SK-N-SH (cell line): ENCODE results near the gene SMO. TPM values are rescaled to one million over a fixed set of nuclear protein-coding genes. Genes with fewer than 3 reads are reported as not detected.

Experiments
- CTCF ChIA-PET: fragments of 300-600, 350-600 bp; formaldehyde crosslinking; extraction: SDS; loops from one replicate; lab custom pipeline; 2021; lab: Yijun Ruan, JAX
- POLR2A ChIA-PET: fragments of 350-600 bp; sonication (Branson Sonifier 250); formaldehyde crosslinking; extraction: SDS; loops from one replicate; lab custom pipeline; 2020; ENCODE audit warnings: antibody characterized with exemption, inconsistent platforms; lab: Yijun Ruan, JAX
- DNase-seq: peaks from one replicate; pipeline ENCODE4 v3.0.0; 2012
- H2AFZ ChIP-seq: fragments of 200-600 bp; sonication (generic); 2 replicates; pipeline ENCODE4 v1.8.1; 2016; ENCODE audit warnings: antibody characterized with exemption, mild to moderate bottlenecking, low read depth
- H3F3A ChIP-seq: fragments of 200-600 bp; sonication (generic); replicated peaks from 2 replicates; pipeline ENCODE3; 2016; ENCODE audit warnings: antibody characterized with exemption, mild to moderate bottlenecking; ENCODE audit not compliant: insufficient read depth
- H3K27ac ChIP-seq, 2 experiments: fragments of 200-500 bp in 1 of 2; fragments of 200-600 bp in 1 of 2; sonication (Bioruptor generic) in 1 of 2; sonication (generic), shearing (Covaris generic) in 1 of 2; 2 replicates each; pipeline versions ENCODE4 v1.5.1 to v1.6.1; 2014 to 2016; ENCODE audit warnings: low read depth in 2 of 2, inconsistent platforms in 1 of 2, low read length in 1 of 2, mild to moderate bottlenecking in 1 of 2, mixed read lengths in 1 of 2
- H3K27me3 ChIP-seq: fragments of 200-600 bp; sonication (generic), shearing (Covaris generic); 2 replicates; pipeline ENCODE4 v1.6.1; 2016; ENCODE audit warnings: mixed run types; ENCODE audit not compliant: insufficient read depth
- H3K36me3 ChIP-seq, 2 experiments: fragments of 200-500 bp in 1 of 2; fragments of 200-600 bp in 1 of 2; sonication (Bioruptor generic) in 1 of 2; sonication (generic) in 1 of 2; replicated peaks in 1 of 2; 2 replicates each; pipeline versions ENCODE3 to v1.5.1; 2014 to 2016; ENCODE audit warnings: low read length in 1 of 2, mild to moderate bottlenecking in 1 of 2; ENCODE audit not compliant: insufficient read depth in 2 of 2, control insufficient read depth in 1 of 2
- H3K4me1 ChIP-seq, 2 experiments: fragments of 200-500 bp in 1 of 2; fragments of 200-600 bp in 1 of 2; sonication (Bioruptor generic) in 1 of 2; sonication (generic), shearing (Covaris generic) in 1 of 2; 2 replicates each; pipeline versions ENCODE4 v1.5.1 to v1.6.1; 2014 to 2016; ENCODE audit warnings: low read depth in 1 of 2, low read length in 1 of 2, mixed run types in 1 of 2; ENCODE audit not compliant: insufficient read depth in 2 of 2, control insufficient read depth in 1 of 2
- H3K4me2 ChIP-seq: fragments of 200-600 bp; sonication (generic), shearing (Covaris generic); 2 replicates; pipeline ENCODE4 v1.6.1; 2017; ENCODE audit warnings: mixed run types
- H3K4me3 ChIP-seq, 2 experiments: fragments of 200-500 bp in 1 of 2; fragments of 200-600 bp in 1 of 2; sonication (Bioruptor generic) in 1 of 2; sonication (generic), shearing (Covaris generic) in 1 of 2; 2 replicates each; pipeline versions ENCODE4 v1.5.1 to v1.8.1; 2014 to 2016; ENCODE audit warnings: low read depth in 2 of 2, inconsistent platforms in 1 of 2, low read length in 1 of 2, mild to moderate bottlenecking in 1 of 2, mixed read lengths in 1 of 2, moderate library complexity in 1 of 2
- H3K79me2 ChIP-seq: fragments of 200-600 bp; sonication (generic); 2 replicates; pipeline ENCODE4 v1.8.1; 2017; ENCODE audit warnings: mild to moderate bottlenecking; ENCODE audit not compliant: insufficient read depth
- H3K9ac ChIP-seq: fragments of 200-600 bp; sonication (generic); 2 replicates; pipeline ENCODE4 v1.6.1; 2017; ENCODE audit warnings: mixed run types
- H3K9me2 ChIP-seq: fragments of 200-600 bp; sonication (generic); 2 replicates; pipeline ENCODE4 v1.6.1; 2017; ENCODE audit warnings: mixed run types
- H3K9me3 ChIP-seq: fragments of 200-600 bp; sonication (generic); 2 replicates; pipeline ENCODE4 v1.6.1; 2017; ENCODE audit warnings: mixed run types, mild to moderate bottlenecking, moderate library complexity
- H4K20me1 ChIP-seq: fragments of 200-600 bp; sonication (generic); 2 replicates; pipeline ENCODE4 v1.6.1; 2017; ENCODE audit warnings: mild to moderate bottlenecking, mixed run types; ENCODE audit not compliant: insufficient read depth
- EP300 ChIP-seq, 2 experiments: IDR thresholded peaks; 2 replicates each; pipeline versions ENCODE4 v1.4.0 to v1.6.1; 2012; ENCODE audit warnings: borderline replicate concordance in 1 of 2, low read depth in 1 of 2, low read length in 1 of 2
- EZH2phosphoT487 ChIP-seq: fragments of 200-600 bp; sonication (generic); IDR thresholded peaks from 2 replicates; pipeline ENCODE4 v1.6.1; 2017; ENCODE audit warnings: low read depth, mixed run types, mild to moderate bottlenecking, antibody characterized with exemption, moderate library complexity, borderline replicate concordance
- FOSL2 ChIP-seq: IDR thresholded peaks from 2 replicates; pipeline ENCODE4 v1.4.0; 2012; ENCODE audit warnings: low read depth, mild to moderate bottlenecking, moderate library complexity, borderline replicate concordance
- FOXJ3 ChIP-seq: sonication (generic); formaldehyde crosslinking; IDR thresholded peaks from 2 replicates; pipeline ENCODE4 v1.5.1; 2020; ENCODE audit warnings: mild to moderate bottlenecking, missing genetic modification reagents
- MXI1 ChIP-seq: IDR thresholded peaks from 2 replicates; pipeline ENCODE4 v1.6.1; 2012; ENCODE audit warnings: mild to moderate bottlenecking, low read depth, low read length, improper control_type of control experiment
- NFIC ChIP-seq: IDR thresholded peaks from 2 replicates; pipeline ENCODE4 v1.4.0; 2012; ENCODE audit warnings: borderline replicate concordance
- NRF1 ChIP-seq: IDR thresholded peaks from 2 replicates; pipeline ENCODE4 v1.6.1; 2012; ENCODE audit warnings: low read depth, mild to moderate bottlenecking, low read length
- RCOR1 ChIP-seq: fragments of 150-350 bp; IDR thresholded peaks from 2 replicates; pipeline ENCODE4 v1.6.1; 2017; ENCODE audit warnings: antibody characterized with exemption, low read length
- TEAD4 ChIP-seq: IDR thresholded peaks from 2 replicates; pipeline ENCODE4 v1.4.0; 2012; ENCODE audit warnings: mild to moderate bottlenecking, borderline replicate concordance; ENCODE audit not compliant: insufficient read depth
- WGBS: methylation state at CpG from one replicate; pipeline ENCODE4 v1.1.6; 2017; ENCODE audit warnings: low lambda C conversion rate; 5-methylcytosine and 5-hydroxymethylcytosine counted together
- polyA plus RNA-seq, 3 experiments: library from polyadenylated mRNA; depleted of rRNA; stranded (reverse); fragments of >200 nt; gene quantifications; 2 replicates each; pipeline ENCODE4 v1.2.3, GENCODE V29; 2012
- TF ChIP-seq, protein P1 (sequence below): IDR thresholded peaks from 2 replicates; pipeline ENCODE4 v1.6.1; 2012; ENCODE audit warnings: mild to moderate bottlenecking, low read depth, low read length, moderate library complexity
- TF ChIP-seq, protein P2 (sequence below): IDR thresholded peaks from 2 replicates; pipeline ENCODE4; 2012

Gene SMO
- polyA plus RNA-seq, 1 of the 3 experiments (the other 2 are of a cell fraction), result 37.0 TPM

DNA sequence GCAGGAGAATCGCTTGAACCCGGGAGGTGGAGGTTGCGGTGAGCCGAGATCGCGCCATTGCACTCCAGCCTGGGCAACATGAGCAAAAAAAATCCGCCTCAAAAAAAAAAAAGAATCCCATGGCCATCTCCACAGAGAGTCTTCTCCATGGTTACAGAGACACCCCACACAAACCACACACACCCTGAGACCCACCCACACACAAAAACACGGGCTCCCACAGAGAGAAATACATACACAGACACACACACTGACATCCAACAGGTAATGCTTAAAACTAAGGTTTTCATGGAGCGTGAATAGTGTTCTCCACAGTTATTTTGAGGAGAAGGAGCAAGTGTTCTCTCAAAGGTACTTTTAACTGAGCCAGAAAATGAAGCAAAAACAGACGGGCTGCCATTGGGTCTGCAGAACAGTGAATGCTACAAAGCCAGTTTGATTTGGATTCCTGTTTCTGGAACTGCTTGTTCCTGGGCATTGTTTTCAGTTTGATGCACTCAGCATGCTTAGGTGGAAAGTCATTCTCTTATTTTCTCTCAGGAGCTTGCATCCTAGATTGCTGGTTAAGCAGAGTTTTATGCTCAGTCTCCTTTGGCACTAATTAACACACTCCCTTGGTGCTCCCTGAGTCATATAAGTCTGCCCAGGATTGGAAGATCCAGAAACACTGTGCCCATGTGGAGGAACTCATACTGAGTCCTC is 51.8 kb downstream of the SMO start:
- Histone ChIP-seq H3K27me3 (no peaks in the 10 kb centered on the region), H3K4me3 (no peak overlapping the region), H3K9me3 (0 out of 2 replicates have a peak, but pooled peaks cover under 1% of the 10 kb centered on the region), H3K9me2 (no peaks in the 10 kb centered on the region), H3K79me2 (peaks cover 7% of the 10 kb centered on the region; the same call in 1 of the 2 replicates), H3F3A (no peaks in the 10 kb centered on the region), H3K36me3 (peaks cover 0 to 5% of the 10 kb centered on the region in 2 experiments), H3K9ac (no peak overlapping the region), H3K4me1 (no peaks in the 10 kb centered on the region), H3K27ac (no peak overlapping the region), H3K4me2 (no peak overlapping the region), H4K20me1 (no peaks in the 10 kb centered on the region), H2AFZ (no peak overlapping the region)
- CTCF ChIA-PET, result interaction anchor here (1.9 to 2.0 kb wide), 2 partner anchors 8 to 22 kb away, joined by 4 to 7 read pairs; no protein-coding TSS in a partner anchor
- 96% methylated on average over 10 of the region's 10 CpGs for WGBS
- POLR2A ChIA-PET, result no interaction called here
- DNase-seq, result no peak
- TF ChIP-seq, protein P1, sequence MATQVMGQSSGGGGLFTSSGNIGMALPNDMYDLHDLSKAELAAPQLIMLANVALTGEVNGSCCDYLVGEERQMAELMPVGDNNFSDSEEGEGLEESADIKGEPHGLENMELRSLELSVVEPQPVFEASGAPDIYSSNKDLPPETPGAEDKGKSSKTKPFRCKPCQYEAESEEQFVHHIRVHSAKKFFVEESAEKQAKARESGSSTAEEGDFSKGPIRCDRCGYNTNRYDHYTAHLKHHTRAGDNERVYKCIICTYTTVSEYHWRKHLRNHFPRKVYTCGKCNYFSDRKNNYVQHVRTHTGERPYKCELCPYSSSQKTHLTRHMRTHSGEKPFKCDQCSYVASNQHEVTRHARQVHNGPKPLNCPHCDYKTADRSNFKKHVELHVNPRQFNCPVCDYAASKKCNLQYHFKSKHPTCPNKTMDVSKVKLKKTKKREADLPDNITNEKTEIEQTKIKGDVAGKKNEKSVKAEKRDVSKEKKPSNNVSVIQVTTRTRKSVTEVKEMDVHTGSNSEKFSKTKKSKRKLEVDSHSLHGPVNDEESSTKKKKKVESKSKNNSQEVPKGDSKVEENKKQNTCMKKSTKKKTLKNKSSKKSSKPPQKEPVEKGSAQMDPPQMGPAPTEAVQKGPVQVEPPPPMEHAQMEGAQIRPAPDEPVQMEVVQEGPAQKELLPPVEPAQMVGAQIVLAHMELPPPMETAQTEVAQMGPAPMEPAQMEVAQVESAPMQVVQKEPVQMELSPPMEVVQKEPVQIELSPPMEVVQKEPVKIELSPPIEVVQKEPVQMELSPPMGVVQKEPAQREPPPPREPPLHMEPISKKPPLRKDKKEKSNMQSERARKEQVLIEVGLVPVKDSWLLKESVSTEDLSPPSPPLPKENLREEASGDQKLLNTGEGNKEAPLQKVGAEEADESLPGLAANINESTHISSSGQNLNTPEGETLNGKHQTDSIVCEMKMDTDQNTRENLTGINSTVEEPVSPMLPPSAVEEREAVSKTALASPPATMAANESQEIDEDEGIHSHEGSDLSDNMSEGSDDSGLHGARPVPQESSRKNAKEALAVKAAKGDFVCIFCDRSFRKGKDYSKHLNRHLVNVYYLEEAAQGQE, result no peak

DNA sequence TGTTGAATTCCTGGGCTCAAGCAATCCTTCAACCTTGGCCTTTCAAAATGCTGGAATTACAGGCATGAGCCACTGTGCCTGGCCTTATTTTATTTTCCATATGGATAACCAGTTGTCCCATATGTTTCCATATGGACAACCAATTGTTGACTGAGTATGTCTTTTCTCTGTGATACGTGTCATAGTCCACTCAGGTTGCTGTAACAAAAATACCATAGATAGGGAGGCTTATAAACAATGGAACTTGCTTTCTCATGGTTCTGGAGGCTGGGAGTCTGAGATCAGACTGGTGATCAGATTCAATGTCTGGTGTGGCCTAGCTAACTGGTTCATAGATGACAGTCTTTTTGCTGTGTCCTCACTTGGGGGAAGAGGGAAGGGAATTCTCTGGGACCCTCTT is 55.8 kb downstream of the SMO start:
- Histone ChIP-seq H4K20me1 (no peaks in the 10 kb centered on the region), H3K4me2 (no peak overlapping the region), H3K4me1 (no peaks in the 10 kb centered on the region; a peak in 1 of 4 replicates), H3K36me3 (peaks cover 0 to 5% of the 10 kb centered on the region in 2 experiments), H3K27ac (no peak overlapping the region), H3K79me2 (peaks cover 24% of the 10 kb centered on the region; the same call in 1 of the 2 replicates), H2AFZ (no peak overlapping the region), H3K9me2 (no peaks in the 10 kb centered on the region), H3K9me3 (0 out of 2 replicates have a peak, but pooled peaks cover 6% of the 10 kb centered on the region), H3K27me3 (no peaks in the 10 kb centered on the region), H3K4me3 (no peak overlapping the region), H3F3A (no peaks in the 10 kb centered on the region)
- CTCF ChIA-PET, result no interaction called here
- POLR2A ChIA-PET, result no interaction called here
- 94% methylated on average over 1 of the region's 1 CpG for WGBS
- TF ChIP-seq MXI1 (no peak), FOXJ3 (CRISPR knock-in tag) (no peak), NRF1 (no peak), EP300 (IDR thresholded peaks at IDR 0.05; ENCODE audit: borderline replicate concordance in 1 of 2, low read depth in 1 of 2, low read length in 1 of 2) (no peak), RCOR1 (no peak), FOSL2 (no peak), EZH2phosphoT487 (no peak), NFIC (no peak), TEAD4 (no peak)
- TF ChIP-seq, protein P2, sequence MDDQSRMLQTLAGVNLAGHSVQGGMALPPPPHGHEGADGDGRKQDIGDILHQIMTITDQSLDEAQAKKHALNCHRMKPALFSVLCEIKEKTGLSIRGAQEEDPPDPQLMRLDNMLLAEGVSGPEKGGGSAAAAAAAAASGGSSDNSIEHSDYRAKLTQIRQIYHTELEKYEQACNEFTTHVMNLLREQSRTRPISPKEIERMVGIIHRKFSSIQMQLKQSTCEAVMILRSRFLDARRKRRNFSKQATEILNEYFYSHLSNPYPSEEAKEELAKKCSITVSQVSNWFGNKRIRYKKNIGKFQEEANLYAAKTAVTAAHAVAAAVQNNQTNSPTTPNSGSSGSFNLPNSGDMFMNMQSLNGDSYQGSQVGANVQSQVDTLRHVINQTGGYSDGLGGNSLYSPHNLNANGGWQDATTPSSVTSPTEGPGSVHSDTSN, result no peak
- TF ChIP-seq, protein P1, result no peak
- TF ChIP-seq, all 33 proteins: peak for 0
- H3K9ac ChIP-seq, result no peak overlapping the region
- DNase-seq, result no peak
